ENCODE results near the gene CKS1B.

CKS1B gene

DNA sequence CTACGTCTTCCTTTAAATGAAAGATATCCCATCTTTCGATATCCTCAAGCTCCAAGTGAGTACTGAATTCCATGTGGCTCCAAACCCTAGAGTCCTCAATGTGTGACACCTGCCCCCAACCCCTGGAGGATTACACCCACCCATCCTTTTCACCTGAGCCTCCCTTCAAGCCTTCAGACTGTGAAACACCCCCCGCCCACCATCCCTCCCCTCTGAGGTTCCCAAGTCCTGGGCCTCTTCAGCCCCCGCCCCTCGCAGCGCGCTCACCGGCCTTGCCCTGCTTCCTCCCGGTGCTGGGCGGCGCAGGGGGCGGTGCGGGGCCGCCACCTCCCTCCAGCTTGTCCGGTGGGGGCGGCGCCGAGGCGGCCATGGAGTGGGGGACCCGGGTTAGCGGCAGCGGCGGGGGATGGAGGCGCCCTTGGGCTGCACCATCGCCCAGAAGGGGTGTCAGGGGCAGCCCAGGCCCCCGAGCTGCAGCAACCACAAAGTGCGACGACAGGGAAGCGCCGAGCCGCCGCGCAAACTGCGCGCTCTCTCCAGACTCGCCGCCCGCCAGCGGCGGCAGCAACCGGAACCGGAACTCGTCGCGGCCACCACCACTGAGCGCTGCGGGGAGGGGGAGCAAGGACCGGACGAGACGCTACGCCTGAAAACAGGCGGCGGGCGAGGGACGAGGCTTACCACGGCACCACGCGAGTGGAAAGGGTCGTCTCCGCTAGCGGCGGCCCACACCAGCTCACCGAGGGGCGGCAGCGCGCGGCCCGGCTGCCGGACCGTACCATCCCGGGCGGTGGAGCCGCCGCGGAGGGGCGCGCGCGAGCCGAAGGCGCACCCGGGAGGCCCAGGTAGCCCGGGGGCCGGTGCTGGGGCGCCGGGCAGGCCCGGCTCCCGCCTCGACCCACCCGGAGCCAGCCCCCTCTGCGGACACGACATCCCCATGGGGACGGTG is 13.0 kb upstream of the CKS1B start, which contains the start of gene PYGO2:
PYGO2 (minus strand) TSS at position 576 of the 949 bp plus-strand sequence; CDS start at position 370, 206 bp downstream.
- DNase-seq (ENCODE audit: low spot score) = peak; percentile 93
- TF ChIP-seq, protein P1, sequence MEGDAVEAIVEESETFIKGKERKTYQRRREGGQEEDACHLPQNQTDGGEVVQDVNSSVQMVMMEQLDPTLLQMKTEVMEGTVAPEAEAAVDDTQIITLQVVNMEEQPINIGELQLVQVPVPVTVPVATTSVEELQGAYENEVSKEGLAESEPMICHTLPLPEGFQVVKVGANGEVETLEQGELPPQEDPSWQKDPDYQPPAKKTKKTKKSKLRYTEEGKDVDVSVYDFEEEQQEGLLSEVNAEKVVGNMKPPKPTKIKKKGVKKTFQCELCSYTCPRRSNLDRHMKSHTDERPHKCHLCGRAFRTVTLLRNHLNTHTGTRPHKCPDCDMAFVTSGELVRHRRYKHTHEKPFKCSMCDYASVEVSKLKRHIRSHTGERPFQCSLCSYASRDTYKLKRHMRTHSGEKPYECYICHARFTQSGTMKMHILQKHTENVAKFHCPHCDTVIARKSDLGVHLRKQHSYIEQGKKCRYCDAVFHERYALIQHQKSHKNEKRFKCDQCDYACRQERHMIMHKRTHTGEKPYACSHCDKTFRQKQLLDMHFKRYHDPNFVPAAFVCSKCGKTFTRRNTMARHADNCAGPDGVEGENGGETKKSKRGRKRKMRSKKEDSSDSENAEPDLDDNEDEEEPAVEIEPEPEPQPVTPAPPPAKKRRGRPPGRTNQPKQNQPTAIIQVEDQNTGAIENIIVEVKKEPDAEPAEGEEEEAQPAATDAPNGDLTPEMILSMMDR (IDR thresholded peaks at IDR 0.05; ENCODE audit: extremely low read depth, missing control alignments) = peak; percentile 59

- DNase-seq (ENCODE audit: low spot score) = peak; percentile 53
- TF ChIP-seq, protein P1 (IDR thresholded peaks at IDR 0.05; ENCODE audit: extremely low read depth, missing control alignments) = no peak
These were observed 12.2 kb upstream of the CKS1B start for GRCh38 chr1:154962156-154962749.

- TF ChIP-seq, protein P1 (IDR thresholded peaks at IDR 0.05; ENCODE audit: extremely low read depth, missing control alignments) = no peak
- no peak for DNase-seq (ENCODE audit: low spot score)
These were observed 11.6 kb upstream of the CKS1B start for GRCh38 chr1:154962795-154963330.

- TF ChIP-seq, protein P1 (IDR thresholded peaks at IDR 0.05; ENCODE audit: extremely low read depth, missing control alignments) = no peak
- no peak for DNase-seq (ENCODE audit: low spot score)
These were observed 10.8 kb upstream of the CKS1B start for GRCh38 chr1:154963643-154964042.

GRCh38 chr1:154964359-154964758 is 10.1 kb upstream of the CKS1B start:
- TF ChIP-seq, protein P1 (IDR thresholded peaks at IDR 0.05; ENCODE audit: extremely low read depth, missing control alignments) = no peak
- no peak for DNase-seq (ENCODE audit: low spot score)

DNA sequence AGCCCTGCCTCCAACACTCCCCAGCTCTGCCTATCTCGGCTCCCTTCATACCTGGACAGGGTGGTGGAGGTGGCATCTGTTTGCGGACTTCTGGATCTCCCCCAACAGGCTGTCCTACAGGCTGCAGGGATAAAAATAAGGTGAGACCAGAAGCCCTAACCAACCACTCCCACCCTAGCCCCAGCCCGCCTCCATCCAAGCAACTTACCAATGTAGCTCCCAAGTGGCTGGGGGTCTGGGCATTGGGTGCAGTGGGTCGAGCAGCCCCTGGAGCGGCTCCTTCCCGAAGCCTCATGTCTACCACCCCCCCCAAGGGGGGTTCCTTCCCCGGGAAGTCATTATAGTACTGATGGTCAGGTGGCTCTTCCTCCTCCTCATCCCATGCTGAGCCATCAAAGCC is 8.4 kb upstream of the CKS1B start:
- TF ChIP-seq, protein P1 (IDR thresholded peaks at IDR 0.05; ENCODE audit: extremely low read depth, missing control alignments) = no peak
- no peak for DNase-seq (ENCODE audit: low spot score)
